Vagina (tissue), 2 donors: ENCODE data around the gene MT1F. TPM values are rescaled to one million over a fixed set of nuclear protein-coding genes. Genes with fewer than 3 reads are reported as not detected.
"Not testable (repeated sequence)": the region's sequence is repeated elsewhere in the genome, so short reads cannot be mapped to it uniquely, and the experiment has no call there.

Experiments used
- DNase-seq, 2 donors: peaks; one replicate each; pipeline ENCODE4 v3.0.0-alpha.2; 2017; ENCODE audit errors: extremely low spot score in 2 of 2
- H3K27ac ChIP-seq: fragments of 200-600 bp; sonication (generic); one replicate; pipeline ENCODE4 v1.5.1; 2019
- H3K27me3 ChIP-seq: fragments of 200-600 bp; sonication (generic); one replicate; pipeline ENCODE4 v1.5.1; 2019
- H3K36me3 ChIP-seq, 2 donors: fragments of 200-600 bp; sonication (generic); one replicate each; pipeline ENCODE4 v1.5.1; 2017 to 2019
- H3K4me1 ChIP-seq: fragments of 200-600 bp; sonication (generic); one replicate; pipeline ENCODE4 v1.5.1; 2019
- H3K4me3 ChIP-seq, 2 donors: fragments of 200-600 bp; sonication (generic); 1 replicate in 1 of 2; 2 replicates in 1 of 2; pipeline ENCODE4 v1.5.1; 2016 to 2019
- H3K9me3 ChIP-seq: fragments of 200-600 bp; sonication (generic); one replicate; pipeline ENCODE4 v1.5.1; 2019
- CTCF ChIP-seq, 3 experiments: fragments of 450-650 bp in 2 of 3; fragments of 200-600 bp in 1 of 3; sonication (generic) in 1 of 3; IDR thresholded peaks; one replicate each; pipeline ENCODE4 v1.5.1; 2017 to 2019; ENCODE audit warnings: antibody characterized with exemption in 3 of 3, mild to moderate bottlenecking in 2 of 3, moderate library complexity in 2 of 3
- POLR2A ChIP-seq, 2 donors: fragments of 450-650 bp; IDR thresholded peaks; one replicate each; pipeline ENCODE4 v1.6.1; 2017; ENCODE audit warnings: antibody characterized with exemption in 2 of 2, mild to moderate bottlenecking in 2 of 2, moderate library complexity in 2 of 2
- POLR2AphosphoS5 ChIP-seq, 2 donors: sonication (generic); formaldehyde crosslinking; IDR thresholded peaks; one replicate each; pipeline ENCODE4 v1.9.0; 2017; ENCODE audit warnings: antibody characterized with exemption in 2 of 2, mild to moderate bottlenecking in 2 of 2, low read depth in 1 of 2; ENCODE audit not compliant: insufficient read depth in 1 of 2
- intact Hi-C: fragments of 100-400 bp; cut with DNase I; formaldehyde crosslinking; loops from one replicate; pipeline ENCODE4 v1.15.1; 2023
- total RNA-seq: library from RNA; depleted of rRNA; stranded (reverse); fragments of >200 nt; gene quantifications from one replicate; pipeline ENCODE4 v1.2.3, GENCODE V29; 2016

MT1F gene
- total RNA-seq, 1 donor from 2014 or later, result 16.0 TPM

DNA sequence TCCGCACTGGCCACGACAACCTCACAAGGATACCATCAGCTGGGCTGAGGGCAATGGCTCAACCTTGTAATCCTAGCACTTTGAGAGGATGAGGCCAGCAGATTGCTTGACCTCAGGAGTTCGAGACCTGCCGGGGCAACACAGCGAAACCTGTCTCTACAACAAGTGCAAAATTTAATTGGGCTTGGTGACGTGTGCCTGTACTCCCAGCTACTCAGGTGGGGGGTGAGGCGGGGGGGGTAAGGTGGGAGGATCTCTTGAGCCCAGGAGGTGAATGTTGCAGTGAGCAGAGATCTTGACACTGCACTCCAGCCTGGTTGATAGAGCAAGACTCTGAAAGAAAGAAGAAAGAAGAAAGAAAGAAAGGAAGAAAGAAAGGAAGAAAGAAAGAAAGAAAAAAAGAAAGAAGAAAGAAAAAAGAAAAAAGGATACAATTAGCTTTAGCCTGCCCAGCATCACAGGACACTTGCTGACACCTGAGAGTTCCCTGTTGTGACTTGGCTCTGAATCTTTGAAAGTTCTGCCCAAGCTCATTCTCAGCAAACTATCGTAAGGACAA is 37.3 kb upstream of the MT1F start:
- intact Hi-C loops, result no loop called here
- DNase-seq, result no peak
- no peak for TF ChIP-seq CTCF (IDR thresholded peaks at IDR 0.05)
- TF ChIP-seq POLR2A (IDR thresholded peaks at IDR 0.05), result no peak
- no peak for TF ChIP-seq POLR2AphosphoS5 (IDR thresholded peaks at IDR 0.05; ENCODE audit: insufficient read depth in 1 of 2, low read depth in 1 of 2)
- Histone ChIP-seq H3K27ac (no peak overlapping the region), H3K36me3 (no peaks in the 10 kb centered on the region), H3K4me3 (no peak overlapping the region), H3K27me3 (no peaks in the 10 kb centered on the region), H3K4me1 (peaks cover 22% of the 10 kb centered on the region), H3K9me3 (no peaks in the 10 kb centered on the region)

GRCh38 chr16:56621665-56622445 is 35.9 kb upstream of the MT1F start:
- H3K4me3 ChIP-seq, H3K9me3 ChIP-seq, H3K27ac ChIP-seq, H3K27me3 ChIP-seq, DNase-seq, intact Hi-C loops, H3K36me3 ChIP-seq: not testable (repeated sequence)
- peaks cover 28% of the 10 kb centered on the region for H3K4me1 ChIP-seq

GRCh38 chr16:56623184-56623583 is 34.6 kb upstream of the MT1F start:
- H3K36me3 ChIP-seq, H3K4me3 ChIP-seq, DNase-seq, H3K27ac ChIP-seq, H3K9me3 ChIP-seq, H3K27me3 ChIP-seq, intact Hi-C loops: not testable (repeated sequence)
- H3K4me1 ChIP-seq, result peaks cover 19% of the 10 kb centered on the region

DNA sequence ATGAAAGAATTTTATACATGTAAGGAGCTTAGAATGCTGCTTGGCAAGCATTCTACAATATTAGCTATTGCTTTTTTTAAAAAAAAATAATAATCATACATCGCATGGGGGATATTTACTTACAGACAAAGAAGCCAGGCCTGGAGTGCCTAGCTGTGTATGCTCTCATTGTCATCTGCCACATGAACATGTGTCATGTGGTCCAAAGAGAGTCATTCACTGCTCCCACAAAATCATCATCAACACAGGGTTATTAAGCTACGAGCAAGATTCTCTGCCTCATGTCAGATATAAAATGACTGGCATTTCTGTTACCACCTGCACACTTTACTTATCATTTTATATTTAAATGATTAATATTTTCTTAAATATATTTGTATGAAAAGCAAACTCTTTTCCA is 34.1 kb upstream of the MT1F start:
- H3K36me3 ChIP-seq, result no peaks in the 10 kb centered on the region
- intact Hi-C loops, result loop anchor here (2.0 kb wide), 1 partner anchor 13 kb away; no protein-coding TSS in a partner anchor
- H3K27me3 ChIP-seq, result no peaks in the 10 kb centered on the region
- H3K4me3 ChIP-seq, result no peak overlapping the region
- no peak for TF ChIP-seq CTCF (IDR thresholded peaks at IDR 0.05)
- no peak for TF ChIP-seq POLR2AphosphoS5 (IDR thresholded peaks at IDR 0.05; ENCODE audit: insufficient read depth in 1 of 2, low read depth in 1 of 2)
- no peak for TF ChIP-seq POLR2A (IDR thresholded peaks at IDR 0.05)
- H3K27ac ChIP-seq, result no peak overlapping the region
- H3K9me3 ChIP-seq, result no peaks in the 10 kb centered on the region
- H3K4me1 ChIP-seq, result peaks cover 17% of the 10 kb centered on the region
- no peak for DNase-seq

DNA sequence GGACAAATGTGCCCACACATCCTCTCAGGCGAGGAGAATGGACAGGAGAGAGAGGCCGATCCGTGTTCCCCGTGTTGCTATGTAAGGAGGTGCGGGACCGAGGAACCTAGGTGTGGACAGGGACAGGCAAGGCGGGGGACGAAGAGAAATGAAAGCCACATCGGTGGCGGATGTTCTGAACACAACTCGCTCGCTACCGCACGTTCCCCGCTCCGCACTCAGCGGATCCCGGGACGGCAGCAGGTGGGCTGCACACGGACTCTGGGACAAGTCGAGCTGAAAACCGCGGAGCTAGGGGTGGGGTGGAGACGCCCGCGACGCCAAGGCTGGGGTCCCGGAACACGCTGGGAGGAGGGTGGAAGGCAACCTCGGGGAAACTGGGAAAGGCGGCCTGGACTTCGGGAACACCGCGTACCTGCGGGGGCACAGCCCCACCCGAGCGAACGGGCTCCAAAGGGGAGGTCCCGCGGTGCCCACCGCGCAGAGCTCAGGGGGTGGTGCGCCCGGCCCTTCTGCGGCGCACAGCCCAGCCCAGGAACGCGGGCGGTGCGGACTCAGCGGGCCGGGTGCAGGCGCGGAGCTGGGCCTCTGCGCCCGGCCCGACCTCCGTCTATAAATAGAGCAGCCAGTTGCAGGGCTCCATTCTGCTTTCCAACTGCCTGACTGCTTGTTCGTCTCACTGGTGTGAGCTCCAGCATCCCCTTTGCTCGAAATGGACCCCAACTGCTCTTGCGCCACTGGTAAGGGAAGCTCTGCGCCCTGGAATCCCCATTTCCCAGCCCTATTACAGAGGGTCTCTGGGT is 32.4 kb upstream of the MT1F start, which contains the start of gene MT1E:
TSS of gene MT1E (plus strand) at position 642 of the 803 bp plus-strand sequence. CDS start at position 713, 71 bp downstream.
- H3K4me3 ChIP-seq, result peak within 1 kb of the TSS; percentile 49 to 59
- H3K27me3 ChIP-seq, result no peaks in the 10 kb centered on the region
- H3K4me1 ChIP-seq, result peaks cover 17% of the 10 kb centered on the region
- intact Hi-C loops, result loop anchor here (2.0 to 5.0 kb wide), 2 partner anchors 15 to 57 kb away; partner anchors contain the start of gene MT1X
- H3K36me3 ChIP-seq, result no peaks in the 10 kb centered on the region
- TF ChIP-seq POLR2AphosphoS5 (IDR thresholded peaks at IDR 0.05; ENCODE audit: insufficient read depth in 1 of 2, low read depth in 1 of 2) (peak in 1 of 2 donors; percentile 86), CTCF (IDR thresholded peaks at IDR 0.05) (no peak), POLR2A (IDR thresholded peaks at IDR 0.05) (peak in 1 of 2 donors; percentile 81)
- no peak for DNase-seq
- no peaks in the 10 kb centered on the region for H3K9me3 ChIP-seq
- peak within 1 kb of the TSS; percentile 81 for H3K27ac ChIP-seq
